ENCODE measurements around the gene CAPZA2. TPM values are rescaled to one million over a fixed set of nuclear protein-coding genes. Genes with fewer than 3 reads are reported as not detected.

The CAPZA2 gene
- total and polyA plus RNA-seq, 9 of the 15 experiments (the other 6 are each of a cell fraction or from before 2014, with no cell fraction given) = 67.0 to 524 (median 176) TPM

DNA sequence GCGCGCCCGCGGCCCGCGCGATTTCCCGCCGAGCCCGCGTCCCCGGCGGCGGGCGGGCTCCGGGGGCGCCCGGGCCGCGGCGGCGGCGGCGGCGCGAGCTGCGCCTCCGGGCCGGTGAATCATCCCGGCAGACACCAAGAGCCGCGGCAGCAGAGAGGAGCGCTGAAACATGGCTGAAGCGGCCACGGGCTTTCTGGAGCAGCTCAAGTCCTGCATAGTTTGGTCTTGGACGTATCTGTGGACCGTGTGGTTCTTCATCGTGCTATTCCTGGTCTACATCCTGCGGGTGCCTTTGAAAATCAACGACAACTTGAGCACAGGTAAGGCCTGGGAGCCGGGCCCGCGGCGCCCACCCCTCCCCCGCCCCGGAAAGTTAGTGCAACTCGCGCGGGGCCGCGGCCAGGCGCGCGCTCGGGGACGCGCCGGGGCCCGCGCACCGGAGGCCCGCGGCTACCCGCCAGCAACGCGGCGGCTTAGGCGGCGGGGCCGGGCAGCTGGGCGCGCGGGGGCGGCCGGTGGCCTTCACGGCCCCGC is 91.1 kb downstream of the CAPZA2 start, which contains the start of gene ST7 (continued):
- TF ChIP-seq ZBTB12 (CRISPR knock-in tag; IDR thresholded peaks at IDR 0.05) (no peak), ZNF75A (CRISPR knock-in tag; IDR thresholded peaks at IDR 0.05) (no peak), EP300 (IDR thresholded peaks at IDR 0.05; ENCODE audit: low read length) (no peak; the same call in none of the 2 replicates), BRCA1 (IDR thresholded peaks at IDR 0.05) (no peak), BRCA1 (CRISPR knock-in tag; IDR thresholded peaks at IDR 0.05) (no peak), ZNF41 (CRISPR knock-in tag; conservative IDR thresholded peaks at IDR 0.05) (0 out of 2 replicates have a peak, but pooled peaks have one; percentile 48), ZNF12 (CRISPR knock-in tag; IDR thresholded peaks at IDR 0.05) (no peak), TAF9B (IDR thresholded peaks at IDR 0.05; ENCODE audit: partially characterized antibody) (peak; percentile 56), KDM2B (CRISPR knock-in tag; IDR thresholded peaks at IDR 0.05) (no peak), C11orf30 (IDR thresholded peaks at IDR 0.05; ENCODE audit: low read depth) (no peak), ZBTB40 (IDR thresholded peaks at IDR 0.05) (no peak), ZBTB40 (CRISPR knock-in tag; IDR thresholded peaks at IDR 0.05) (no peak), ESRRB (CRISPR knock-in tag; IDR thresholded peaks at IDR 0.05; ENCODE audit: borderline replicate concordance) (no peak), JUN (IDR thresholded peaks at IDR 0.05; ENCODE audit: borderline replicate concordance, low read depth, low read length) (0 out of 2 replicates have a peak, but pooled peaks have one; percentile 29), JUN (CRISPR knock-in tag; IDR thresholded peaks at IDR 0.05; ENCODE audit: borderline replicate concordance) (no peak), GATAD2A (IDR thresholded peaks at IDR 0.05) (no peak)
- TF ChIP-seq, protein P1, sequence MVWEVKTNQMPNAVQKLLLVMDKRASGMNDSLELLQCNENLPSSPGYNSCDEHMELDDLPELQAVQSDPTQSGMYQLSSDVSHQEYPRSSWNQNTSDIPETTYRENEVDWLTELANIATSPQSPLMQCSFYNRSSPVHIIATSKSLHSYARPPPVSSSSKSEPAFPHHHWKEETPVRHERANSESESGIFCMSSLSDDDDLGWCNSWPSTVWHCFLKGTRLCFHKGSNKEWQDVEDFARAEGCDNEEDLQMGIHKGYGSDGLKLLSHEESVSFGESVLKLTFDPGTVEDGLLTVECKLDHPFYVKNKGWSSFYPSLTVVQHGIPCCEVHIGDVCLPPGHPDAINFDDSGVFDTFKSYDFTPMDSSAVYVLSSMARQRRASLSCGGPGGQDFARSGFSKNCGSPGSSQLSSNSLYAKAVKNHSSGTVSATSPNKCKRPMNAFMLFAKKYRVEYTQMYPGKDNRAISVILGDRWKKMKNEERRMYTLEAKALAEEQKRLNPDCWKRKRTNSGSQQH (CRISPR knock-in tag; IDR thresholded peaks at IDR 0.05) = no peak
- TF ChIP-seq, protein P2, sequence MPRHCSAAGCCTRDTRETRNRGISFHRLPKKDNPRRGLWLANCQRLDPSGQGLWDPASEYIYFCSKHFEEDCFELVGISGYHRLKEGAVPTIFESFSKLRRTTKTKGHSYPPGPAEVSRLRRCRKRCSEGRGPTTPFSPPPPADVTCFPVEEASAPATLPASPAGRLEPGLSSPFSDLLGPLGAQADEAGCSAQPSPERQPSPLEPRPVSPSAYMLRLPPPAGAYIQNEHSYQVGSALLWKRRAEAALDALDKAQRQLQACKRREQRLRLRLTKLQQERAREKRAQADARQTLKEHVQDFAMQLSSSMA (CRISPR knock-in tag; IDR thresholded peaks at IDR 0.05) = no peak

Measured in K562 (cell line).